Gastroesophageal sphincter (tissue), 3 donors: ENCODE results near the gene UBE2E2.
A peak's percentile ranks its signal among the peaks of the same experiment; 100 is the strongest.

Experiments
- POLR2A ChIP-seq, 2 donors: fragments of 450-650 bp; IDR thresholded peaks; one replicate each; pipeline ENCODE4 v1.6.1; 2017; ENCODE audit warnings: antibody characterized with exemption in 2 of 2, mild to moderate bottlenecking in 2 of 2, moderate library complexity in 1 of 2
- POLR2AphosphoS5 ChIP-seq: sonication (generic); formaldehyde crosslinking; IDR thresholded peaks from one replicate; pipeline ENCODE4 v1.6.1; 2017; ENCODE audit warnings: antibody characterized with exemption
- TF ChIP-seq, protein P1 (sequence below), 4 experiments: fragments of 200-600 bp in 2 of 4; fragments of 450-650 bp in 2 of 4; sonication (generic) in 1 of 4; IDR thresholded peaks; one replicate each; pipeline ENCODE4 v1.5.1; 2017 to 2019; ENCODE audit warnings: antibody characterized with exemption in 4 of 4, mild to moderate bottlenecking in 2 of 4, moderate library complexity in 2 of 4

DNA sequence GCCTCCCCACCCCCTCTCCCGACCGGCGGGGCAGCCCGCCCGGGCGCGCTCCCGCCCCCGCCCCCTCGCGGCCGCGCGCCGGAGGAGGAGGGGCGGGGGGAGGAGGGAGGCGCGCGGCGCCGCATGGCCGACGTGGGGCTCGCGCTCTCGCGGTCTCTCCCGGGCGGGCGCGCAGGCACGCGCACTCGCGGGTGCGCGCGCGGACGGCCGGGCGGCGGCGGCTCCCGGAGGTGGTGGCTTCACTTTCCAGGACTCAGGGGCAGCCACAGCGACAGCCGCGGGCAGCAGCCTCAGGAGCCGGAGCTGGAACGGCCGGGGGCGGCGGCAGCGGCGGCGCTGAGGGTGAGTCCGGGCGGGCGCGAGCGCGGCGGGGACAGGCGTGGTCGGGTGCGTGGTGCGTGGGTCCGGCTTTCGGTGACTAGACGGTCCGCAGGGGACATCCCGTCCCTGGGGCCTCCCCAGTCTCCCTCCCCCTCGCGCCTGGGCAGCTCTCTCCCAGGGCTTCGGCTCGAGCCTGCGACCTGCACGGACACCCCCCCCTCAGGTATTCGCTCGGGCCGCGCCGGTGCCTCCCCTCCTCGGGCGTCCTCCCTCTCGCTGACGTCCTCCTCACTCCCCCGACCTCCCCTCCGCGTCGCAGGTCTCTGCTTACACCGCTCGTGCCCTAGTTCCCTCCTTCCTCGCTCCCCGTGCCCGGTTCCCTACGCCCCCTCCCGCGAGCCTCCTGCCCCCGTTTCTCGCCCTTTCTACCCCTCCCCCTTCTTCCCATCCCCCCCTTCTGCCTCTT is at the start of gene UBE2E2:
- peak; percentile 64 to 73 for TF ChIP-seq POLR2A (IDR thresholded peaks at IDR 0.05)
- TF ChIP-seq, protein P1, sequence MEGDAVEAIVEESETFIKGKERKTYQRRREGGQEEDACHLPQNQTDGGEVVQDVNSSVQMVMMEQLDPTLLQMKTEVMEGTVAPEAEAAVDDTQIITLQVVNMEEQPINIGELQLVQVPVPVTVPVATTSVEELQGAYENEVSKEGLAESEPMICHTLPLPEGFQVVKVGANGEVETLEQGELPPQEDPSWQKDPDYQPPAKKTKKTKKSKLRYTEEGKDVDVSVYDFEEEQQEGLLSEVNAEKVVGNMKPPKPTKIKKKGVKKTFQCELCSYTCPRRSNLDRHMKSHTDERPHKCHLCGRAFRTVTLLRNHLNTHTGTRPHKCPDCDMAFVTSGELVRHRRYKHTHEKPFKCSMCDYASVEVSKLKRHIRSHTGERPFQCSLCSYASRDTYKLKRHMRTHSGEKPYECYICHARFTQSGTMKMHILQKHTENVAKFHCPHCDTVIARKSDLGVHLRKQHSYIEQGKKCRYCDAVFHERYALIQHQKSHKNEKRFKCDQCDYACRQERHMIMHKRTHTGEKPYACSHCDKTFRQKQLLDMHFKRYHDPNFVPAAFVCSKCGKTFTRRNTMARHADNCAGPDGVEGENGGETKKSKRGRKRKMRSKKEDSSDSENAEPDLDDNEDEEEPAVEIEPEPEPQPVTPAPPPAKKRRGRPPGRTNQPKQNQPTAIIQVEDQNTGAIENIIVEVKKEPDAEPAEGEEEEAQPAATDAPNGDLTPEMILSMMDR (IDR thresholded peaks at IDR 0.05) = peak in 1 of 4 experiments; percentile 3
- no peak for TF ChIP-seq POLR2AphosphoS5
